DMS153 treated with DMSO at 0.1 percent for 48 hours (cell line): ENCODE measurements around the gene RAD23A.

Source experiments
- DNase-seq: peaks from one replicate; lab custom pipeline; 2025; ENCODE audit not compliant: unreplicated experiment; lab: John Stamatoyannopoulos, UW

The RAD23A gene

DNA sequence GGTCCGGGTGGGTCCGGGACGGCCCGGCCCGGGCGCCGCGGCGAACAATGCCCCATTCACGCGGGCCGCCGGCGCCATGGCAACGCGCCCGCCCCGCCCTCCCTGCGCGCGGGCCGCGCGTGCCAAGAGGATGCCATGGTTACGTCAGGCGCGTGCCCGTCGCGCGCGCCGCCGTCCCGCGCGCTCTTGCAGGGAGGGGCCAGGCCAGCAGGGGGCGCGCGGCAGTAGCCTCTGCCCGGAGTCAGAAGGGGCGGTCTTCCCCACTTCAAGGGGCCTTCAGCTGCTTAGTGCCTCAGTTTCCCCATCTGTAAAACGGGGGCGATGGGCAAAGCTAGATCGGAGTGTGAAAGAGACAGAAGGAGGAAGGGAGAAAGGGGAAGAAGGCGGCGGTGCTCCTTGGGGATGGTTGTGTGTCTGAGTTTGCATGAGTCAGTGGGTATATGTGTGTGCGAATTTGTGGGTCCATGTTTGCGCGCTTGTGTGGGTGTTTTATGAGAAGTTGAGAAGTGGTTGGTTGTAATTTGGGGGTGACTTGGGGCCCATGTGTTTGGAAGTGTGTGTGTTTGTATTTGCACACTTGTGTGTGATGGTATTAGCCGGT, 38.0 kb downstream of the RAD23A start:
- peak; percentile 48 for DNase-seq

DNA sequence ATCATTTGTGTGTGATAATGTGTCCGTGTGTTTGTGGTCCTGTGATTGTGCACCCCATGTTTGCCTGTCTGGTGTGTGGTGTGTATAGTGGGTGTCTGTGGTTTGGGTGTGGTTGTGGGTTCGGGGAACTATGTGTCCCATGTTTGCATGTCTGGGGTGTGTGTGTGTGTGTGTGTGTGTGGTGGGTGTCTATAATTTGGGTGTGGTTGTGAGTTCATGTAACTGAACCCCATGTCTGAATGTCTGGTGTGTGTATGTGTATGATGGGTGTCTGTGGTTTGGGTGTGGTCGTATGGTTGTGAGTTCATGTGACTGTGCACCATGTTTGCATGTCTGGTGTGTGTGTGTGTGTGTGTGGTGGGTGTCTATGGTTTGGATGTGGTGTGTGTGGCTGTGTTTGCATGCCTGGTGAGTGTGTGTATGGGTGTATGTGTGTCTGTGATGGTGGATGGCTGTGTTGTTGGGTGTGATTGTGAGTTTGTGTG, 38.5 kb downstream of the RAD23A start:
- DNase-seq = no peak

DNA sequence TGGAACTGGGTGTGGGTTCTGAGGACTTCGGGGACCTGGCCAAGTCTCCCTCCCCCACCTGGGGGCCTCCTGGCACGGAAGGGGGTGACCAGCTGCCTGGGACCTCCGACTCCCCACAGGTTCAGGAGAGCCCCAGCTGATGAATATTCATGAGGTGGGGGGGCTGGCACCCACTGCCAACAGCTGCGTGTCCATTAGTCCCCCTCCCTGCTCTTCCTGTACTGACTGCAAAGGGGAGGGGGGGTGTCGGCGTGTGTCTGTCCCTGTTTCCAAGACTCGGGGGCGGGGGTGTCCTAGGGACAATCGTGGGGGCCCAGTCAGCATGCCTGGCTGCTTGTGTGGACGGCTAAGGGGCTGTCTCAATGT, 39.0 kb downstream of the RAD23A start:
- DNase-seq = no peak

DNA sequence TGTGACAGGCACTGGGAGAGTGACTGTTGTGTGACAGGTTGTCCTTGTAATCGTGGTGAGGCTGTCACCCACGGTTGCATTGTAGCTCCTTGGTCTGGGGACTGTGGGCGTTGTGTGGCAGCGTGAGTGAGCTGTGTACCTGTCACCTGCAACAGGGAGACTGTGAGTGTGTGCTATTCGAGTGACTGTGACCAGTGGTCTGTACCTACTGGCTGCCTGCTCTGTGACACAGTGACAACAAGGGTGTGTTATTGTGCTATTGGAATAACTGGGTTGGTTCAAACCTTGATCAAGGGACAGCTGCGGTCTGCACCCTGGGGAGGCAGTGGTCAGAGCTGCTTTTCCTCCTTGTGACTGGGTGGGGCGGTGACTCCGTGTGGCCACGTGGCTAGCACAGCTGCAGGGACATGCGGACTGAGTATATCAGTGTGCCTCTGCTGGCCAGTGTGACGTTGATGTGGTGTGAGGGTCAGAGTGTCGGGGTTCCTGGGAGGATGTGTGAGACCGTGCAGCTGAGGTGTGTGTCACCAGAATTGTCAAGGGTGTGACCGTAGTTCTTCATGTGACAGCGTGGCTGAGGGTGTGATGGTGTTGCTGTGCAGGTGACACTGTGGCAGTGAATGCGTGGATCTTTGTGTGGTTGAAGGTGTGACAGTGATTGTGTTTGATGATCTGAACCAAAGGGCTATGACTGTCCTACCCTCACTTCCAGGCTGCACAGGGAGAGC, 39.6 kb downstream of the RAD23A start:
- no peak for DNase-seq

DNA sequence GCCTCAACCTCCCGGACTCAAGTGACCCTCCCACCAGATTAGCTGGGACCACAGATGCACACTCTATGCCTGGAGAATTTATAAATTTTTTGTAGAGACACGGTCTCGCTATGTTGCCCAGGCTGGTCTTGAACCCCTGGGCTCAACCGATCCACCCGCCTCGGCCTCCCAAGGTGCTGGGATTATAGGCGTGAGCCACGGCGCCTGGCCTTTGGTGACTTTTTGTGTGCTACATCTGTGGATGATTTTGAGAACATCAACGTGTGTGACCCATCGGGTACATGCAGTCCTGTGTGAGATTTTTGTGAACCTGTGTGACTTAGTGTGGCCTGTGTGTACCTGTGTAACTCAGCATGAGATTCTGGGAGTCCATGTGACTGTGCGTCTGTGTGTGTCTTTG, 41.1 kb downstream of the RAD23A start:
- no peak for DNase-seq

DNA sequence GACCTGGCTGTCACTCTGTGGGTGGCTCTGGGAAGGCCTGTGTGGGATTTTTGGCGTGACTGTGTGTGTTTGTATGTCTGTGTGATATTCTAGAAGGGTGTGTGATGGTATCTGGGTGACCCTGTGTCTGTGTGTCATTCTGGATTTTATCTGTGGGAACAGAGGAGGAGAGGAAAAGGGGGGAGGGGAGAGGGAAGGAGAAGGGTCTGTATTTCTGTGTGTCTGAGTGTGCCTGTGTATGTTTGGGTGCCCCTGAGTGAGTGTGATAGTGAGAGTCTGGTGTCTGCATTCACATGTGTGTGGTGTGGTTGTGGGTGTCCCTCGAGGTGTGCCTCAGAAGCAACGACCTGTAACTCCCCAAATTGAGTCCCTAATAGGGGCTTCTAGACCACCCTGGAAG, 41.5 kb downstream of the RAD23A start:
- DNase-seq = no peak

DNA sequence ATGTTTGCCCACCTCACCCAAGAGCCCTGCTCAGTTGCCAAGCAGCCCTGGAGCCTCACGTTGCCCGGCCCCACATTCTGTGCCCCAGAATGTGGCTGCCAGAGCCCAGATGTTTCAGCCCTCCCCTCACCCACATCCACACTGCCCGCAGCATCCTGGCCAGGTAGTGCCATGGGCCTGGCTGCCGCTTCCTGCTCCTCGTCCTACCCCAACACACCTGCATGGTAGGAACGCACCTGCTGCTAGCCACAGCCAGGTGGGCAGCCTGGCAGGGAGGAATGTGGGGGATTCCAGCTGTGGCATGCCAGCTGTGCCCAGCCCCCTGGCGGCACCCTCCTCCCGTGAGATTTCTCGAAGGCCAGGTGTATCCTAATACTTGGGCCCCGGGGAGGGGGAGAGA, 42.1 kb downstream of the RAD23A start:
- DNase-seq = no peak

DNA sequence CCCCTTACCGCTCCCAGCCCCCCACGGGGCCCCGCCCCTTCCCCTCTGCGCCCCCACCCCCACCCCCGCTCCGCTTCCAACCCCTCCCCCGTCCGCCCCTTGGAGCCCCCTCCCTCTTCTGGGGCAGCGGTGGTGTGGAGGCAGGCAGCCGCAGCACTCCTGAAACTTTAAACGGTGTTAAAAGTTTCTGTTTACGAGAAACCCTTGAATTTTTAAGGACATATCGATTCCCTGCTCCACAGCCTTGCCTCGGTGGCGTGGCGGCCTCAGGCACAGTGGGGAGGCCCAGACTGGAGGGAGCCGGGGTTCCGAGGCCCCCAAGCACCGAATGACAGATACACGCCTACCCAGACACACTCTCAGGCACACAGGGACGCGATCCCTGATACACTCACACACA, 44.8 kb downstream of the RAD23A start:
- no peak for DNase-seq

DNA sequence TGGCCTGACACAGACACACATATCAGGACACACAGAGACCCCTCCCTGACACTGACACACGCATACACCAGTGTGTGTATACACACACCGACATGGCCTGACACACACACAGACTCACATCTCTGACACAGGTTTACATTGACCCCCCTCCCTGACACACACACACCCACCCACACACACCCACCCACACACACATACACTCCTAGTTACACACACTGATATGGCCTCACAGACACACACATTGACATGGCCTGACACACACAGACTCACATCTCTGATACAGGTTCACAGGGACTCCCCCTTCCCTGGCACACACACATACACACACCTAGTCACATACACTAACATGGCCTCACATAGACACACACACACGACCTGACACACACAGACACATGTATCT, 45.2 kb downstream of the RAD23A start:
- DNase-seq = no peak

DNA sequence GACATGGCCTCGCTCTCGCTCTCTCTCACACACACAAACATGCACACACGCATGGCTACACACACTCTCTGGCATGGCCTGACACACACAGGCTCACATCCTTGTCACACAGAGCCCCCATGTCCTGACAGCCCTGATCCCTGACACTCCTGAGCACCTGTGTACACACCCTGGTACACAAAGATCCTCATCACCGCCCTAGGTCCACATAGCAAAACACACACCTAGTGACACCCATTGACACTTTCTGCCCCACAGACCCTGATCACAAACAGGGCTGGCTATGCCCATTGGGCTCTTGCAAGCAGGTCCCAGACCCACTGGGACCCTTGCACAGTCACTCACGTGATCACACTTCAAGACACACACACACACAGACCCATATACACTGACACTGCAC, 45.6 kb downstream of the RAD23A start:
- DNase-seq = no peak

DNA sequence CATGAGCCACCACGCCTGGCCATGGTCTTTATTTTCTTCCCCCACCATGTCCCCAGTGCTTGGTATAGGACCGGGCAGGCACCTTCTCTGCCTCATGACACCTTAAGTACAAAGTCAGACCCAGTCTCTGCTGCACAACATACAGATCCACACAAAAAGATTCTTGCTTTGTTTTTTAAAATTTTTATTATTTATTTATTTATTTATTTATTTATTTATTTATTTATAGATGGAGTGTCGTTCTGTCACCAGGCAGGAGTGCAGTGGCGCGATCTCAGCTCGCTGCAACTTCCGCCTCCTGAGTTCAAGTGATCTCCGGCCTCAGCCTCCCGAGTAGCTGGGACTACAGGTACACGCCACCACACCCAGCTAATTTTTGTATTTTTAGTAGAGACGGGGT, 47.1 kb downstream of the RAD23A start:
- no peak for DNase-seq

DNA sequence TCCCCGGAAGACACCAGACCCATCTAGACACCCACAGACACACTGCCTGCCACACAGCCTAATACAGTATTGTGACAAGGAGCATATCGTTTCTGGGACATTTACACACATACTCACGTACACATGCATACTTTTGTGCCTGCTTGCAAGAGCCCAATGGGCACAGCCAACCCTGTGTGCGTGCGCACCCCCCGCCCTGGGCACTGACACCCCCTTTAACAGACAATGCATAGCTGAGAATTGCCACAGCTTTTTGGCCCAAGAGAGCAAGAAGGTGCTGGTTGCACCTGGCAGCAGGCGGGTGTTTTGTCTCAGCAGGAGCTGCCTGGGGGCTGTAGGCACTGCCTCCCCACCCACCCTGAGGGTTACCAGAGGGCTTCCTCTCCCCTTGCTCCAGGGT, 47.9 kb downstream of the RAD23A start:
- DNase-seq = no peak

DNA sequence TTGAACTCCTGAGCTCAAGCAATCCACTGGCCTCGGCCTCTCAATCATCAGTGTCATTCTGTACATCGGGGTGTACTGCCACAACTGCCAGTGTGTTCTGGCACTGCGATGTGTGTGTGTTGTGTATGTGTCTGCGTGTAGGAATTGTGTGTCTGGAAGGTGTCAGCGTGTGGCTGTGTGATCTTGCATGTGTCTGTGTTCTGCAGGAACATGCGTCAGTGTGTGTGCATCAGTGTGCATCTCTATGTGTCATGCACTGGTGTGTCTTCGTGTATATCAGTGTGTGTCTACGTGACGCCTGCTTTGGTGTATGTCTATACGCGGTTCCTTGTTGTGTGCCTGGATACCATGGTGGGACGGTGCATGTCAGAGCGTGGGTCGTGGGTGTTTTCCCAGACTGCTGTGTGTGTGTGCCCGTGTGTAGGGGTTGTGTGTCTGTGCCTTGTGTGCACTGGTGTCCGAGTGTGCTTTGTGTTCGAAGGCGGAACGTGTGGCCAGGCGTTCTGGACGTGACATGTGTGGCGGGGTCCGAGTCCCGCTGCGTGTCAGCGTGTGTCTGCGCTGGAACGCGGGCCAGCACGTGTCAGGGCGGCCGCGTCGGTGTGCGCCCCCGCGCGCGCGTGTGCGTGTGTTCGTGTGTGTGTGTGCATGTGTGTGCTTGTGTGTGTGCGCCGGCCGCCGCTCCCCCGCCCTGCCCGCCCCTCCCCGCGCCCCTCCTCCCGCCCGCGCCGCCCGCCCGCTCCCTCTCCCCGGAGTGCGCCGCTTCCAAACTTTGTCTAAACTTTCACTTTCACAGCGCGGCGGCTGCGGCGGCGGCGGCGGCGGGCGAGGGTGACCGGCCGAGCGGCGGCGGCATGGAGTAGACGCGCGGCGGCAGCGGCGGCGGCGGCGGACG, 49.3 kb downstream of the RAD23A start, which contains the start of gene NFIX:
TSS of gene NFIX (plus strand) at position 775 of the 895 bp plus-strand sequence. CDS start 363 bp downstream, outside the sequence.
- DNase-seq = no peak

DNA sequence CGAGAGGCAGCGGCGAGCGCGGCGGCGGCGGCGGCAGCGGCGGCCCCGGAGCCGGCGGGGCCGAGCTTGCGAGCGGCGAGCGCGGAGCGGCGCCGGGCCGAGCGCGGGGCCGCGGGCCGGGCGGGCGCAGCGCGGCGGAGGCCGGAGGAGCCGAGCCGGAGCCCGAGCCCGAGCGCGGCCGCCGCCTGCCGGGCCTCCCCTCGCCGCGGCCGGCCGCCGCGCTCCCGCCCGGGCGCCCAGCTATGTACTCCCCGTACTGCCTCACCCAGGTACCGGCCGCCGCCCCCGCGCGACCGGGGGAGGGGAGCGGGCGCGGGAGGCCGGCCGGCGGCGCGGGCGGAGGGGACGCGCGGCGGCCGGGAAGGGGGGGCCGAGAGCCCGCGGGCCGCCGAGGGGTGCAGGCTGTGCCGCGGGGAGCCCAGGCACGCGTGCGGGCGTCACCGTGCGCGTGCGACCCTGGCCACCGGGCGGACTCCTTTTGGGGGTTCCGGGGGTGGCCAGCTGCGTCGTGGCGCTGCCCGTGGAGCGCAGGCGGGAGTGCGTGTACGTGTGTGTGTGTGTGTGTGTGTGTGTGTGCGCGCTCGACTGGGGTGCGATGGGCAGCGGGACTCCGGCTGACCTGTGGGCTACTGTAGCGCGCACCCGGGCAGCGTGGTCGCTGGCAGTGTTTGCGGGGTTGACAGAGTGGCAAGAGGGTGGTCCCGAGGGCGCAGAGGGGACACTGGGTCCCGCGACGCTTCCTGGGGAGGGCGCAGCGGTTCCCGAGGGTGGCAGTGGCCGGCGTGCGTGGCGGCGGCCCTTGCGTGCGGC, 50.1 kb downstream of the RAD23A start:
- DNase-seq = no peak

DNA sequence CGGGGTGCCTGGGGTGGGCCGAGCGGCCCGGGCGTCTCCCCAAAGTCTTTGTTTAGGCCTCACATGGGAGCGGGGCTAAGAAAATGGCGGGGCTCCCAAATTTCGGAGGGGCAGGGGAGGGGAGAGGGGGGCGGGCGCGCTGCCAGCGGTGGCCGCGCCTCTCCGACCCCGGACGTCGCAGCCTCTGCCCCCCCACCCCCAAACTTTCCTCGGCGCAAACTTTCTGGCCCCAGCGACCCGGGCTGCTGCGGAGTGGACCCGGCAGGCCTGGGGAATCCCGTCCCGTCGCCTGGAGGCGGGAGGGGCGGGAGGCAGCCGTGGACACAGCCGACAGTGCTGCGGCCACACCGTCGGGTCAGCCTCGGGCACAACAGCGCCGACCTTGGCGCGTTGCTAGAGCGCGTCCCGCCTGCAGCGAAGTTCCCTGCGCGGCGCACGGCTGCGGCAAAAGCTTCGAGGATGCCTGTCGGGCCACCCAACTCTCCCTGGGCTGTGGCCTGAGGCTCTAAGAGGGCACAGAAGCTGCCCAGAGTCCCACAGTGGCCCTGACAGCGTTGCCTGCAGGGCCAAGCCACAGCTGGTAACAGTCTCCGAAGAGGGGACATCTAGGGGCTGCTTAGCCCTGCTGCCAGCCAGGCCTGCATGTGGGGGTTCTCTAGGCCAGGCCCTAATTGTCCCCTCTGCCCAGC, 50.9 kb downstream of the RAD23A start:
- DNase-seq = no peak

DNA sequence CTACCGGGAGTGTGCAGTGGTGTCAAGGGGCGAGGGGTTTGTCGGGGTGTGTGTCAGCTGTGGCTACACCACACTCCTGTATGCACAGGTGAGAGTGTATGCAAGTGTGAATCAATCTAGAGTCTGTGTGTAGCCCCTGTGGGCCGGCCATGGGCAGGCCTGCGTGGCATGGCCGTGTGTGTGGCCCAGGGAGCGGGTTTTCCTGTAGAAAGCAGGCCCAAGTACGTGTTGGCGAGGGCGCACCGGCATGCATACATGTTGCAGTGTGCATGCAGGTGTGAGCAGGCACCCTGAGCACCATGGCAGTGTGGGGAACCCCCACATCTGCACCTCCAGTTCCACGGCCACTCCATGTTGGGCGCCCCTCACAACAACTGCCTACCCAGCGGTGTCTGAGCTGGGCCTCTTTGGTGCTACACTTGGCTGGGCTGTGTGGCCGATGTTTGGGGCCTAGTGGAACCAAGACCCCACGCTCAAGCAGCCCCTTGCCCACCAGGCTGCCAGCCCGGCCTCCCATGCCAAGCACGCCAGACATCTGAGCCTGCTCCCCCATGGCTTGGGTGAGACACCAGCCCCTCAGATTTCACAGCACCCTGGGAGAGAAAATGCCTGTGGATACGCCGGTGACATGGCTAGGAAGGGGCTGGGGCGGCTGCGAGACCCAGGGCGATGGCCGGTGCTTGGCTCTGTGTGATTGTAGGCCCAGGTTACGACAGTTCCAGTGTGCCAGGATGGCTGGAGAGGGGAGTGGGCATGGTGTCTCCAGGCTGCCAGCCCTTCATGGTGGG, 51.7 kb downstream of the RAD23A start:
- no peak for DNase-seq

DNA sequence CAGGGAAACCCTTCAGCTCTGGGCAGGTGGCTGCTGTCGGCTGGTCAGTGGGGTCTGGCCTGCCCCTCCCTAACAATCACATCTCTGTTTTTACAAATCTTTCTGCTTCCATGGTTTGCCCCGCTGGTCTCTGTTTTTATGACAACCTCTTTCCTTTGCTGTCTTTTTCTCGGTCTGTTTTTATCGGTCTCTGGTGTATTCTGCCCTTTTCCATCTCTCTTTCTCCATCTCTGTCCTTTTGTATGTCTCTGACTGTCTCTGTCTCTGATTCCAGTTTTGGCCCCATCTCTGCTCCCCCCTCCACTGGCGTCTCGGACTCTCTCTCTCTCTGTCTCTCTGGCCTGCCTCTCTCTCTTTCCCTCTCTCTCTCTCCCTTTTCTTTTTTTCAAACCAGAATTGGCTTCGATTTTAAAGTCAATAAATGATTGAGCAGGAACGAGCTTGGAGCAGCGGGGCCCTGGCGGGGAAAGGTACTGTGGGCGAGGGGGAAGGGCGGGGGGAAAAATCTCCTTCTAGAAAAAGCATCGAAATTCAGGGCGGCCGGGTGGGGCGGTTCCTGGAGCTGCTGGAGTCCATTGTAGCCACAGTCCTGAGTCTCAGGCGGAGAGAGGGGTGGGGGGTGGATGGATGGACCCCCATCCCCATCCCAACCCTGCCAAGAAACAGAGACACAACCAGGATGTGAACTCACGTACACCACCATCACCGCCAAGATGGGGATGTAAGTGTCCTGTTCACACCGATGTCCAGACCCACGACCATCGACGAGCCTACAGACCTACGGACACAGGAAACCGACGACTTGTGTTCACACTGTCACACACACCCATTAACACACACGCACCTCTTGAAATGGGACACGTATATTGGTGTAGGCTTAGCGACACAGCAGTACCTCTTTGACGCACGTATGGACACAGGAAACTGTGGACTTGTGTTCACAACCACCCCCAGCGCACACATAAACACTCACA, 52.6 kb downstream of the RAD23A start:
- DNase-seq = no peak

DNA sequence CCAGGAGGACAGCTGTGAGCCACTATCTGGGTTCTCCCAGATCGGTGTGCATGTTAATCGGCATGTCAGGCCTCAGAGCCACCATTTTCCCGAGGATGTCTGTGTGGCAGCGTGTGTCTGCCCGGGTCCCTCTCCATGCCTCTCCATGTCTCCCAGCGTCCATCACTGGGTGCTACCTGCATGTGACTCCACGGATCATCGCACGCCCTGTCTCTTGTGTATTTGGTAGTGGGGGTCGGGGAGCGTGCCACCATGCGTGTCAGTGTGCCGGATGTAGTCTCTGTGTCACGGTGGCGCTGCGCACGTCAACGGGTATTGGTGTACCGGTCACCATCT, 55.5 kb downstream of the RAD23A start:
- DNase-seq = no peak
